ENCODE results near the gene ABCA12. TPM values are rescaled to one million over a fixed set of nuclear protein-coding genes. Genes with fewer than 3 reads are reported as not detected.

Gene ABCA12
- polyA plus RNA-seq, 2 of the 4 experiments (the other 2 are of a cell fraction): 0.32 to 1.1 TPM

DNA sequence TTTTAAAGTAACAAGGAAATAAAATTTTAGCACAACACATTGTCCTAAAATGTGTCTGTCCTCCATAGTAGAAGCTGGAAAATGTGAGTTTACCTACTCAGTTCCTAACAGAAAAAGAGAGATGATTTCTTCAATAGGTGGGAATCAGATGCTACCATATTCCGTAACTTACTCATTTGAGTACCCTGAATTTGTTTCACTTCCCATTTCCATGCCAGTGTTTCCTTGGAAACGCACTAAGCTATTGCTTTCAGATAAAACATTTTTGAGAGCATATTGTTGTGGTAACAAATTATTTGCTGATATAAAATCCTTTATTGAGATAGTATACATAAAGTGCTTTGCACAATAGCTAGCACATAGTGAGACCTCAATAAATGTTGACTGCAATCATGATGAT, 191.5 kb downstream of the ABCA12 start:
- ATAC-seq (no peak), FAIRE-seq (no peak), DNase-seq (ENCODE audit: low read depth in 1 of 2, low spot score in 1 of 2) (no peak)
- TF ChIP-seq NR3C1 (IDR thresholded peaks at IDR 0.05) (no peak), NPAS2 (CRISPR knock-in tag; IDR thresholded peaks at IDR 0.05; ENCODE audit: borderline replicate concordance) (no peak), MAZ (IDR thresholded peaks at IDR 0.05; ENCODE audit: borderline replicate concordance, low read depth, low read length) (no peak), JUNB (IDR thresholded peaks at IDR 0.05) (no peak), CBX2 (IDR thresholded peaks at IDR 0.05; ENCODE audit: borderline replicate concordance, low read depth) (no peak), HDAC2 (IDR thresholded peaks at IDR 0.05) (no peak), CEBPB (IDR thresholded peaks at IDR 0.05) (no peak), HOXB13 (CRISPR knock-in tag; IDR thresholded peaks at IDR 0.05; ENCODE audit: low read depth) (no peak), RFX5 (IDR thresholded peaks at IDR 0.05) (no peak), CBX8 (IDR thresholded peaks at IDR 0.05) (no peak), MAFK (IDR thresholded peaks at IDR 0.05; ENCODE audit: partially characterized antibody) (no peak), BHLHE40 (IDR thresholded peaks at IDR 0.05; ENCODE audit: low read depth, low read length) (no peak), ZFP36 (IDR thresholded peaks at IDR 0.05; ENCODE audit: borderline replicate concordance, partially characterized antibody) (no peak), HEYL (CRISPR knock-in tag; IDR thresholded peaks at IDR 0.05) (no peak), SMC3 (IDR thresholded peaks at IDR 0.05) (no peak), CHD4 (IDR thresholded peaks at IDR 0.05; ENCODE audit: borderline replicate concordance) (no peak), CHD2 (IDR thresholded peaks at IDR 0.05; ENCODE audit: low read length, partially characterized antibody) (no peak)
- TF ChIP-seq, protein P1, sequence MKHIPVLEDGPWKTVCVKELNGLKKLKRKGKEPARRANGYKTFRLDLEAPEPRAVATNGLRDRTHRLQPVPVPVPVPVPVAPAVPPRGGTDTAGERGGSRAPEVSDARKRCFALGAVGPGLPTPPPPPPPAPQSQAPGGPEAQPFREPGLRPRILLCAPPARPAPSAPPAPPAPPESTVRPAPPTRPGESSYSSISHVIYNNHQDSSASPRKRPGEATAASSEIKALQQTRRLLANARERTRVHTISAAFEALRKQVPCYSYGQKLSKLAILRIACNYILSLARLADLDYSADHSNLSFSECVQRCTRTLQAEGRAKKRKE (CRISPR knock-in tag; IDR thresholded peaks at IDR 0.05; ENCODE audit: low read depth): no peak
- TF ChIP-seq, protein P2, sequence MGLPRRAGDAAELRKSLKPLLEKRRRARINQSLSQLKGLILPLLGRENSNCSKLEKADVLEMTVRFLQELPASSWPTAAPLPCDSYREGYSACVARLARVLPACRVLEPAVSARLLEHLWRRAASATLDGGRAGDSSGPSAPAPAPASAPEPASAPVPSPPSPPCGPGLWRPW (IDR thresholded peaks at IDR 0.05): no peak
- H3K4me1 ChIP-seq: no peaks in the 10 kb centered on the region
- no peak overlapping the region for H3K4me3 ChIP-seq
- CTCF ChIA-PET: interaction anchor here (0.6 kb wide), 1 partner anchor 967 kb away, joined by 3 read pairs; no protein-coding TSS in a partner anchor
- WGBS (ENCODE audit: missing lambda C conversion rate): 53% methylated on average over 2 of the region's 2 CpGs
- no peak overlapping the region for H3K27ac ChIP-seq
- POLR2A ChIA-PET: no interaction called here
- H3K9me3 ChIP-seq: no peaks in the 10 kb centered on the region
- no peak overlapping the region for H3K4me2 ChIP-seq

DNA sequence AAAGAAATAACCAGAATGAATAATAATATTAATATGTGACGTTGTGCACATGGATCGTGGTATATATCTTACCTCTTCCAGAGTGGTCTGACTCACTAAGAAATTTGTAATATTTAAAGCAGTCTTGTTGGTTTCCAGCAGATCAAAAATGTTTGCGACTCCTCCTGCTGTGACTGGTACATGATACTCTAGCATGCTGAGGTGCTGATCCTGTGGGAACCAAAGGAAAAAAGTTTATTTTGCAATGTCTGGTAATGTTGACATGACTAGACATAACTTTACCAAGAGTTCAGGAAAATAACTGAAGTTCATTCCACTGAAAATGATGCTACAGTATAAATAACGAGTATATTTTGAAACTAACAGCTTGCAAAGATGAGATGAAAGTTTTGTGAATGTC, 204.4 kb downstream of the ABCA12 start:
- CTCF ChIA-PET: no interaction called here
- Histone ChIP-seq H3K9me3 (no peaks in the 10 kb centered on the region), H3K4me2 (no peak overlapping the region), H3K4me1 (no peaks in the 10 kb centered on the region), H3K4me3 (no peak overlapping the region), H3K27ac (no peak overlapping the region)
- FAIRE-seq (no peak), ATAC-seq (no peak), DNase-seq (ENCODE audit: low read depth in 1 of 2, low spot score in 1 of 2) (peak in 1 of 2 experiments; percentile 1)
- WGBS (ENCODE audit: missing lambda C conversion rate): 29% methylated on average over 4 of the region's 4 CpGs
- POLR2A ChIA-PET: no interaction called here
- no peak for TF ChIP-seq MAFK (IDR thresholded peaks at IDR 0.05; ENCODE audit: partially characterized antibody)
- no peak for TF ChIP-seq EP300 (IDR thresholded peaks at IDR 0.05)
- no peak for TF ChIP-seq RFX5 (IDR thresholded peaks at IDR 0.05)
- no peak for TF ChIP-seq EHF (CRISPR knock-in tag; IDR thresholded peaks at IDR 0.05)
- no peak for TF ChIP-seq JUN (IDR thresholded peaks at IDR 0.05)
- no peak for TF ChIP-seq ZNF302 (CRISPR knock-in tag; IDR thresholded peaks at IDR 0.05)
- no peak for TF ChIP-seq MAZ (IDR thresholded peaks at IDR 0.05; ENCODE audit: borderline replicate concordance, low read depth, low read length)
- TF ChIP-seq HEYL (CRISPR knock-in tag; IDR thresholded peaks at IDR 0.05): no peak
- TF ChIP-seq, protein P3, sequence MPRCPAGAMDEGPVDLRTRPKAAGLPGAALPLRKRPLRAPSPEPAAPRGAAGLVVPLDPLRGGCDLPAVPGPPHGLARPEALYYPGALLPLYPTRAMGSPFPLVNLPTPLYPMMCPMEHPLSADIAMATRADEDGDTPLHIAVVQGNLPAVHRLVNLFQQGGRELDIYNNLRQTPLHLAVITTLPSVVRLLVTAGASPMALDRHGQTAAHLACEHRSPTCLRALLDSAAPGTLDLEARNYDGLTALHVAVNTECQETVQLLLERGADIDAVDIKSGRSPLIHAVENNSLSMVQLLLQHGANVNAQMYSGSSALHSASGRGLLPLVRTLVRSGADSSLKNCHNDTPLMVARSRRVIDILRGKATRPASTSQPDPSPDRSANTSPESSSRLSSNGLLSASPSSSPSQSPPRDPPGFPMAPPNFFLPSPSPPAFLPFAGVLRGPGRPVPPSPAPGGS (IDR thresholded peaks at IDR 0.05): no peak
- TF ChIP-seq, protein P4, sequence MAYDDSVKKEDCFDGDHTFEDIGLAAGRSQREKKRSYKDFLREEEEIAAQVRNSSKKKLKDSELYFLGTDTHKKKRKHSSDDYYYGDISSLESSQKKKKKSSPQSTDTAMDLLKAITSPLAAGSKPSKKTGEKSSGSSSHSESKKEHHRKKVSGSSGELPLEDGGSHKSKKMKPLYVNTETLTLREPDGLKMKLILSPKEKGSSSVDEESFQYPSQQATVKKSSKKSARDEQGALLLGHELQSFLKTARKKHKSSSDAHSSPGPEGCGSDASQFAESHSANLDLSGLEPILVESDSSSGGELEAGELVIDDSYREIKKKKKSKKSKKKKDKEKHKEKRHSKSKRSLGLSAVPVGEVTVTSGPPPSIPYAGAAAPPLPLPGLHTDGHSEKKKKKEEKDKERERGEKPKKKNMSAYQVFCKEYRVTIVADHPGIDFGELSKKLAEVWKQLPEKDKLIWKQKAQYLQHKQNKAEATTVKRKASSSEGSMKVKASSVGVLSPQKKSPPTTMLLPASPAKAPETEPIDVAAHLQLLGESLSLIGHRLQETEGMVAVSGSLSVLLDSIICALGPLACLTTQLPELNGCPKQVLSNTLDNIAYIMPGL (CRISPR knock-in tag; IDR thresholded peaks at IDR 0.05; ENCODE audit: borderline replicate concordance): no peak
- no peak for TF ChIP-seq CHD4 (IDR thresholded peaks at IDR 0.05; ENCODE audit: borderline replicate concordance)
- no peak for TF ChIP-seq MYC (IDR thresholded peaks at IDR 0.05; ENCODE audit: borderline replicate concordance, low read length)
- TF ChIP-seq KDM1A (IDR thresholded peaks at IDR 0.05; ENCODE audit: low read depth): no peak
- TF ChIP-seq ZSCAN20 (CRISPR knock-in tag; IDR thresholded peaks at IDR 0.05): no peak
- no peak for TF ChIP-seq KDM5A (IDR thresholded peaks at IDR 0.05)
- TF ChIP-seq CHD2 (IDR thresholded peaks at IDR 0.05; ENCODE audit: low read length, partially characterized antibody): no peak
- no peak for TF ChIP-seq HOXB5 (CRISPR knock-in tag; IDR thresholded peaks at IDR 0.05)
- TF ChIP-seq, protein P5, sequence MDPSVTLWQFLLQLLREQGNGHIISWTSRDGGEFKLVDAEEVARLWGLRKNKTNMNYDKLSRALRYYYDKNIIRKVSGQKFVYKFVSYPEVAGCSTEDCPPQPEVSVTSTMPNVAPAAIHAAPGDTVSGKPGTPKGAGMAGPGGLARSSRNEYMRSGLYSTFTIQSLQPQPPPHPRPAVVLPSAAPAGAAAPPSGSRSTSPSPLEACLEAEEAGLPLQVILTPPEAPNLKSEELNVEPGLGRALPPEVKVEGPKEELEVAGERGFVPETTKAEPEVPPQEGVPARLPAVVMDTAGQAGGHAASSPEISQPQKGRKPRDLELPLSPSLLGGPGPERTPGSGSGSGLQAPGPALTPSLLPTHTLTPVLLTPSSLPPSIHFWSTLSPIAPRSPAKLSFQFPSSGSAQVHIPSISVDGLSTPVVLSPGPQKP (IDR thresholded peaks at IDR 0.05; ENCODE audit: low read depth, low read length): no peak
- TF ChIP-seq HDAC2 (IDR thresholded peaks at IDR 0.05): no peak
- TF ChIP-seq, protein P6, sequence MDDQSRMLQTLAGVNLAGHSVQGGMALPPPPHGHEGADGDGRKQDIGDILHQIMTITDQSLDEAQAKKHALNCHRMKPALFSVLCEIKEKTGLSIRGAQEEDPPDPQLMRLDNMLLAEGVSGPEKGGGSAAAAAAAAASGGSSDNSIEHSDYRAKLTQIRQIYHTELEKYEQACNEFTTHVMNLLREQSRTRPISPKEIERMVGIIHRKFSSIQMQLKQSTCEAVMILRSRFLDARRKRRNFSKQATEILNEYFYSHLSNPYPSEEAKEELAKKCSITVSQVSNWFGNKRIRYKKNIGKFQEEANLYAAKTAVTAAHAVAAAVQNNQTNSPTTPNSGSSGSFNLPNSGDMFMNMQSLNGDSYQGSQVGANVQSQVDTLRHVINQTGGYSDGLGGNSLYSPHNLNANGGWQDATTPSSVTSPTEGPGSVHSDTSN (IDR thresholded peaks at IDR 0.05): no peak
